Thyroid gland (tissue), 4 donors: ENCODE measurements around the gene SULF2. TPM values are rescaled to one million over a fixed set of nuclear protein-coding genes. Genes with fewer than 3 reads are reported as not detected.
A peak's percentile ranks its signal among the peaks of the same experiment; 100 is the strongest.

ENCODE experiments used
- DNase-seq, 2 donors: peaks; one replicate each; pipeline ENCODE4 v3.0.0-alpha.2; 2019
- H3K27ac ChIP-seq, 3 donors: fragments of 200-600 bp; sonication (generic); 1 replicate in 2 of 3; 2 replicates in 1 of 3; pipeline ENCODE4 v1.5.1; 2016 to 2019; ENCODE audit warnings: mild to moderate bottlenecking in 1 of 3, moderate library complexity in 1 of 3
- H3K27me3 ChIP-seq: fragments of 200-600 bp; sonication (generic); one replicate; pipeline ENCODE4 v1.5.1; 2019
- H3K36me3 ChIP-seq, 2 donors: fragments of 200-600 bp; sonication (generic); one replicate each; pipeline ENCODE4 v1.5.1; 2016 to 2019
- H3K4me1 ChIP-seq, 2 donors: fragments of 200-600 bp; sonication (generic); one replicate each; pipeline ENCODE4 v1.5.1; 2017 to 2019
- H3K4me3 ChIP-seq, 3 donors: fragments of 200-600 bp; sonication (generic); replicated peaks in 1 of 3; 1 replicate in 2 of 3; 2 replicates in 1 of 3; pipeline ENCODE4 v1.5.1; 2016; ENCODE audit warnings: mild to moderate bottlenecking in 1 of 3
- H3K9me3 ChIP-seq: fragments of 200-600 bp; sonication (generic); one replicate; pipeline ENCODE4 v1.5.1; 2017
- POLR2A ChIP-seq, 2 donors: fragments of 450-650 bp; IDR thresholded peaks; one replicate each; pipeline ENCODE4 v1.6.1; 2017; ENCODE audit warnings: antibody characterized with exemption in 2 of 2, mild to moderate bottlenecking in 2 of 2, moderate library complexity in 1 of 2
- WGBS, 2 donors: methylation state at CpG; one replicate each; pipeline ENCODE4 v1.1.5; 2017; 5-methylcytosine and 5-hydroxymethylcytosine counted together
- intact Hi-C: fragments of 100-400 bp; cut with DNase I; formaldehyde crosslinking; loops from one replicate; pipeline ENCODE4 v1.15.1; 2023
- total RNA-seq, 4 donors: library from RNA; depleted of rRNA; stranded (reverse); fragments of >200 nt; gene quantifications; one replicate each; pipeline ENCODE4 v1.2.3, GENCODE V29; 2016
- TF ChIP-seq, protein P1 (sequence below), 6 experiments: fragments of 200-600 bp in 3 of 6; fragments of 450-650 bp in 3 of 6; sonication (generic) in 3 of 6; IDR thresholded peaks; one replicate each; pipeline ENCODE4 v1.5.1; 2016 to 2019; ENCODE audit warnings: antibody characterized with exemption in 6 of 6, mild to moderate bottlenecking in 2 of 6, inconsistent platforms in 1 of 6, moderate library complexity in 1 of 6

The SULF2 gene
- total RNA-seq, 4 donors from 2014 or later, result 39.4 to 90.6 (median 55.4) TPM

DNA sequence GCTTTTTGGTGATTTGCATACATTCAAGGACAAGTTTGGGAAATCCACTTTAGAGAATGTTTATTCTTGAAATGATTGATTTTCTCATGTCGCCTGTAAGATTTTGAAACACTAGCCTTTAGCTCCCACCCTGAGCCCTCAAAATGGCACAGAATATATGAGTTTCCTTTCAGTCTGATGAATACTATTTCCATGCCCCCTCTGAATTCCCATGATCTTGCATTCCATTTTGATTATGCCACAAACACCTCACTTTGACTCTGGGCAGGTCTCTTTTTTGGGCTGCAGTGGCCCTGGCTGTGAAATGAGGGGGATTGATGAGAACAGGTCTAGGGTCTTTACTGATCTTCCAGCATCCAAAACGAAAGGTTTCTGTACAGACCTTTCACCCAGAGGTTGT lies 50.4 kb downstream of the SULF2 start:
- no peak for DNase-seq
- Histone ChIP-seq H3K27me3 (no peaks in the 10 kb centered on the region), H3K4me3 (no peak overlapping the region), H3K9me3 (no peaks in the 10 kb centered on the region), H3K27ac (no peak overlapping the region), H3K4me1 (no peaks in the 10 kb centered on the region), H3K36me3 (no peaks in the 10 kb centered on the region)
- no peak for TF ChIP-seq POLR2A (IDR thresholded peaks at IDR 0.05)
- TF ChIP-seq, protein P1, sequence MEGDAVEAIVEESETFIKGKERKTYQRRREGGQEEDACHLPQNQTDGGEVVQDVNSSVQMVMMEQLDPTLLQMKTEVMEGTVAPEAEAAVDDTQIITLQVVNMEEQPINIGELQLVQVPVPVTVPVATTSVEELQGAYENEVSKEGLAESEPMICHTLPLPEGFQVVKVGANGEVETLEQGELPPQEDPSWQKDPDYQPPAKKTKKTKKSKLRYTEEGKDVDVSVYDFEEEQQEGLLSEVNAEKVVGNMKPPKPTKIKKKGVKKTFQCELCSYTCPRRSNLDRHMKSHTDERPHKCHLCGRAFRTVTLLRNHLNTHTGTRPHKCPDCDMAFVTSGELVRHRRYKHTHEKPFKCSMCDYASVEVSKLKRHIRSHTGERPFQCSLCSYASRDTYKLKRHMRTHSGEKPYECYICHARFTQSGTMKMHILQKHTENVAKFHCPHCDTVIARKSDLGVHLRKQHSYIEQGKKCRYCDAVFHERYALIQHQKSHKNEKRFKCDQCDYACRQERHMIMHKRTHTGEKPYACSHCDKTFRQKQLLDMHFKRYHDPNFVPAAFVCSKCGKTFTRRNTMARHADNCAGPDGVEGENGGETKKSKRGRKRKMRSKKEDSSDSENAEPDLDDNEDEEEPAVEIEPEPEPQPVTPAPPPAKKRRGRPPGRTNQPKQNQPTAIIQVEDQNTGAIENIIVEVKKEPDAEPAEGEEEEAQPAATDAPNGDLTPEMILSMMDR (IDR thresholded peaks at IDR 0.05), result no peak
- 87 to 88% methylated on average over 2 of the region's 2 CpGs for WGBS, 2 donors
- intact Hi-C loops, result no loop called here

DNA sequence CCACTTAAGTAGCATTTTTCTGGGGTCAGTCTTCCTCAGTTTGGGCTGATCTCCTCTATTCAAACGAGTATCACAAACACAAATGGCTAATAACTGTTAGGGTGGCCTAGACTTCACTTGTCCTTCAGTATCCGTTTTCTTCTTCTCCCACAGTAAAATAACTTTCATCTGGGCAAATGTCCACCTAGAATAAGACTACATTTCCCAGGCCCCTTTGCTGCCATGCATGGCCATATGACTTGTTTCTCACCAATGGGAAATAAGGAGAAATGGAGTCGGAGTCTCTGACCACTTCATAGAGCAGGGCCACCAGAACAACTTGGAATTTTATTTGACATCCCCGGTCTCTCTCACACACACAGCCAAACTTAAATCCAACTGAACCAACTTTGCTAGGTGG lies 51.4 kb downstream of the SULF2 start:
- no peaks in the 10 kb centered on the region for H3K36me3 ChIP-seq
- H3K4me1 ChIP-seq, result no peaks in the 10 kb centered on the region
- H3K27ac ChIP-seq, result no peak overlapping the region
- H3K9me3 ChIP-seq, result no peaks in the 10 kb centered on the region
- H3K27me3 ChIP-seq, result no peaks in the 10 kb centered on the region
- DNase-seq, result no peak
- TF ChIP-seq POLR2A (IDR thresholded peaks at IDR 0.05), result no peak
- TF ChIP-seq, protein P1 (IDR thresholded peaks at IDR 0.05), result no peak
- WGBS, 2 donors, result 80 to 84% methylated on average over 4 of the region's 4 CpGs
- intact Hi-C loops, result no loop called here
- H3K4me3 ChIP-seq, result no peak overlapping the region

DNA sequence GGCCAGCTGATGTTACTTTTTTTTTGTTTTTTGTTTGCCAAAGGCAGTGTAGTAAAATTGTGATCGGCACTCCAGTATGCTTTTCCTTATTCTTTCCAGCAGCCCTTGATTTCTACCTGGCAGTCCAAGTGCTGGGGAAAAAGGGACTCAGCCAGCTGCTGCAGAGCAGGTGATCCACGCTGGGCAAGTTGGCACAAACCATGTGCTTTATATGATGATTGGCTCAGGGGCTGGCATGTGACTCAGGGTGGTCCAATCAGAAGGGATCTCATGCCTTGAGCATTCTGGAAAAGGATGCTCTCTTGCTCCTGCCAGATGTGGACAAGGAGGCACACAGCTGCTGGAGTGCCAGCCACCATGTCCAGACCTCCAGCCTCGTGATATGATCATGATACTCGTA lies 54.5 kb downstream of the SULF2 start:
- no peak for DNase-seq
- Histone ChIP-seq H3K27me3 (no peaks in the 10 kb centered on the region), H3K9me3 (no peaks in the 10 kb centered on the region), H3K4me3 (no peak overlapping the region), H3K4me1 (no peaks in the 10 kb centered on the region), H3K27ac (no peak overlapping the region), H3K36me3 (no peaks in the 10 kb centered on the region)
- intact Hi-C loops, result no loop called here
- no peak for TF ChIP-seq POLR2A (IDR thresholded peaks at IDR 0.05)
- TF ChIP-seq, protein P1 (IDR thresholded peaks at IDR 0.05), result no peak
- 91 to 92% methylated on average over 4 of the region's 4 CpGs for WGBS, 2 donors

DNA sequence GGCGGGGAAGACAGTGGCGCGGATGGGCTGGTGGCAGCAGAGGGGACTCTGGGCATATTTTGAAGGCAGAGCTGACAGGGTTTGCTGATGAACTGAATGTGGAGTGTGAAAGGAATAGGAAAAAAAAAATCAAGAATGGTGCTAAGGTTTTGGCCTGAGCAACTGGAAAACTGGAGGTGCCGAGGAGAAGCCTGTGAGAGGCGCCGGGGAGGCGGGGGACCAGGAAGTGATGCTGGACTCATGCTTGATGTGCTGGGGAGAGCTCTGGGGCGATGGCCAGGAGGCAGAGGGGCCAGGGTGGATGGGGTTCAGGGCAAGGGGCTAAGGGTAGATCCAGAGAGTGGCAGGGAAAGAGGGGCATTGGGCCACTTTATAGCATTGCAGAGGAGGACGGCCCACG lies 55.8 kb downstream of the SULF2 start:
- no peaks in the 10 kb centered on the region for H3K9me3 ChIP-seq
- WGBS, 2 donors, result 95% methylated on average over 10 of the region's 10 CpGs
- TF ChIP-seq POLR2A (IDR thresholded peaks at IDR 0.05), result no peak
- TF ChIP-seq, protein P1 (IDR thresholded peaks at IDR 0.05), result no peak
- H3K4me3 ChIP-seq, result no peak overlapping the region
- no peaks in the 10 kb centered on the region for H3K27me3 ChIP-seq
- intact Hi-C loops, result no loop called here
- H3K27ac ChIP-seq, result no peak overlapping the region
- H3K36me3 ChIP-seq, result no peaks in the 10 kb centered on the region
- no peak for DNase-seq
- H3K4me1 ChIP-seq, result no peaks in the 10 kb centered on the region

DNA sequence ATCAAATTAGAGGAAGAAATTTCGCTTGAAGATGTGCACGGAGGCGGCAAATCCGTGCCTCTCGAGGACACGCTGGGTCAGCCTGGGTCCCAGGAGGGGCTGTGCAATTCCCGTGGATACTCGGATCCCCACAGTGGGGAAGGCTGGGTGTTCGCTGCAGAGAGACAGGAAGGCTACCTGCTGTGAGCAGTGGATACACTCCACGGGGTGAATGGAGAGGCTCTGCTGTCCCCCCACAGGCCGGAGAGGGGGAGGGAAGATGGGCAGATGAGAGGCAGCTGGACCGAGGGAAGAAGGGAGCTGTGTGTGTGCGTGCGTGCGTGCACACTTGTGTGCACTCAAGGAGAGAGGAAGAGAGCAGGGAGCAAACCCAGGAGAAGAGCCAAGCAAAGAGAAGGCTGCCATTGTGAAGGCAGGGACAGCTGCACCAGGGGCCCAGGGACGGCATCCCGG lies 57.3 kb downstream of the SULF2 start:
- Histone ChIP-seq H3K4me3 (no peak overlapping the region), H3K27ac (no peak overlapping the region), H3K4me1 (no peaks in the 10 kb centered on the region), H3K27me3 (no peaks in the 10 kb centered on the region), H3K9me3 (no peaks in the 10 kb centered on the region), H3K36me3 (no peaks in the 10 kb centered on the region)
- WGBS, 2 donors, result 43 to 49% methylated on average over 17 of the region's 17 CpGs
- intact Hi-C loops, result no loop called here
- TF ChIP-seq, protein P1 (IDR thresholded peaks at IDR 0.05), result no peak
- no peak for TF ChIP-seq POLR2A (IDR thresholded peaks at IDR 0.05)
- DNase-seq, result peak in 1 of 2 donors; percentile 41
